MM.1S (cell line): Measurements from ENCODE around the gene KLHL7.

Source experiments
- EZH2 ChIP-seq: fragments of 300-600 bp; sonication (generic); optimal IDR thresholded peaks from 2 replicates; pipeline ENCODE3; 2017; ENCODE audit warnings: low read depth, mild to moderate bottlenecking, antibody characterized with exemption, low read length, mixed read lengths
- EZH2phosphoT487 ChIP-seq: fragments of 300-600 bp; sonication (generic); IDR thresholded peaks from 2 replicates; pipeline ENCODE4 v1.6.1; 2018; ENCODE audit warnings: antibody characterized with exemption, low read length
- TF ChIP-seq, protein P1 (sequence below): fragments of 300-600 bp; sonication (generic); IDR thresholded peaks from 2 replicates; pipeline ENCODE4 v1.5.1; 2016; ENCODE audit warnings: antibody characterized with exemption, low read length, mixed read lengths

DNA sequence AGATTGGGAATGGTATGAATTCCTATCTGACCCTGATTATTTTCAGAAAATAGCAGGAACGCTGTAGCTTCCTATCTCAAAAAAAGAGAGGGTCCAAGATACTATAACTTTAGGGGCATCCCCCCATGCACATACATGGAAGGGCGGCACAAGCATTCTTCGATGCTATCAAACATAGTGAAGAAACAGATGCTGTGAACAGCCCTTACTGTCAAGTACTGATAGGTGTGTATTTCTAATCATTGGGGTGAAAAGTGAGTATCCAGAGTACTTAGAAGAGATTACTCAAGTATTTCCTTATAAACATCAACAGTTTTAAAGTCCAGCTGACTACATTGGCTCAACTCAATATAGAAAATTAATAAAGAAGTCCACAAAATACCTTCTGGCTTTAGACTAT lies 59.3 kb downstream of the KLHL7 start:
- TF ChIP-seq, protein P1, sequence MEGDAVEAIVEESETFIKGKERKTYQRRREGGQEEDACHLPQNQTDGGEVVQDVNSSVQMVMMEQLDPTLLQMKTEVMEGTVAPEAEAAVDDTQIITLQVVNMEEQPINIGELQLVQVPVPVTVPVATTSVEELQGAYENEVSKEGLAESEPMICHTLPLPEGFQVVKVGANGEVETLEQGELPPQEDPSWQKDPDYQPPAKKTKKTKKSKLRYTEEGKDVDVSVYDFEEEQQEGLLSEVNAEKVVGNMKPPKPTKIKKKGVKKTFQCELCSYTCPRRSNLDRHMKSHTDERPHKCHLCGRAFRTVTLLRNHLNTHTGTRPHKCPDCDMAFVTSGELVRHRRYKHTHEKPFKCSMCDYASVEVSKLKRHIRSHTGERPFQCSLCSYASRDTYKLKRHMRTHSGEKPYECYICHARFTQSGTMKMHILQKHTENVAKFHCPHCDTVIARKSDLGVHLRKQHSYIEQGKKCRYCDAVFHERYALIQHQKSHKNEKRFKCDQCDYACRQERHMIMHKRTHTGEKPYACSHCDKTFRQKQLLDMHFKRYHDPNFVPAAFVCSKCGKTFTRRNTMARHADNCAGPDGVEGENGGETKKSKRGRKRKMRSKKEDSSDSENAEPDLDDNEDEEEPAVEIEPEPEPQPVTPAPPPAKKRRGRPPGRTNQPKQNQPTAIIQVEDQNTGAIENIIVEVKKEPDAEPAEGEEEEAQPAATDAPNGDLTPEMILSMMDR: no peak
- no peak for TF ChIP-seq EZH2
- TF ChIP-seq EZH2phosphoT487: no peak
